CD4-positive, alpha-beta memory T cell (primary cell): ENCODE data around the gene MSI1. TPM values are rescaled to one million over a fixed set of nuclear protein-coding genes. Genes with fewer than 3 reads are reported as not detected.

Experiments
- CTCF ChIA-PET: fragments of 350-600 bp; sonication (Branson Sonifier 250); formaldehyde crosslinking; loops from one replicate; lab custom pipeline; 2021; ENCODE audit warnings: inconsistent platforms; ENCODE audit not compliant: partially characterized antibody; lab: Charles Lee
- POLR2A ChIA-PET: fragments of 350-600 bp; sonication (Branson Sonifier 250); formaldehyde crosslinking; loops from one replicate; lab custom pipeline; 2021; ENCODE audit not compliant: partially characterized antibody; lab: Charles Lee
- DNase-seq, 5 donors: peaks; one replicate each; pipeline versions ENCODE4 v3.0.0 to v3.0.0-alpha.2; 2020 to 2022; ENCODE audit warnings: mixed read lengths in 1 of 5
- H3K27ac ChIP-seq: one replicate; pipeline ENCODE4 v1.7.0; 2013; ENCODE audit warnings: low read depth, low read length
- H3K27me3 ChIP-seq: 2 replicates; pipeline ENCODE4 v1.7.0; 2013; ENCODE audit warnings: mild to moderate bottlenecking, low read length, moderate library complexity; ENCODE audit not compliant: insufficient read depth
- H3K36me3 ChIP-seq: 2 replicates; pipeline ENCODE4 v1.7.0; 2013; ENCODE audit warnings: mild to moderate bottlenecking, low read length, moderate library complexity; ENCODE audit not compliant: insufficient read depth
- H3K4me1 ChIP-seq: 2 replicates; pipeline ENCODE4 v1.7.0; 2013; ENCODE audit warnings: mild to moderate bottlenecking, low read length, moderate library complexity; ENCODE audit not compliant: insufficient read depth
- H3K4me3 ChIP-seq, 2 donors: one replicate each; pipeline ENCODE4 v1.7.0; 2013; ENCODE audit warnings: low read length in 2 of 2, mild to moderate bottlenecking in 1 of 2
- H3K9me3 ChIP-seq, 2 donors: one replicate each; pipeline ENCODE4 v1.7.0; 2013; ENCODE audit warnings: low read length in 2 of 2, control low read depth in 1 of 2; ENCODE audit not compliant: control insufficient read depth in 1 of 2
- H3K27ac Mint-ChIP-seq, 7 donors: one replicate each; pipeline ENCODE4 v1.8.0; 2020 to 2021; ENCODE audit warnings: mixed read lengths in 7 of 7, mild to moderate bottlenecking in 6 of 7, inconsistent platforms in 3 of 7, moderate library complexity in 3 of 7
- H3K27me3 Mint-ChIP-seq, 2 donors: one replicate each; pipeline ENCODE4 v1.8.0; 2020 to 2021; ENCODE audit warnings: mixed read lengths in 2 of 2
- H3K36me3 Mint-ChIP-seq, 2 donors: one replicate each; pipeline ENCODE4 v1.8.0; 2020 to 2021; ENCODE audit warnings: mixed read lengths in 2 of 2, inconsistent platforms in 1 of 2, mild to moderate bottlenecking in 1 of 2
- H3K4me1 Mint-ChIP-seq, 4 donors: one replicate each; pipeline ENCODE4 v1.8.0; 2020 to 2021; ENCODE audit warnings: mixed read lengths in 4 of 4, mild to moderate bottlenecking in 1 of 4
- H3K4me3 Mint-ChIP-seq, 8 donors: one replicate each; pipeline ENCODE4 v1.8.0; 2020 to 2021; ENCODE audit warnings: mixed read lengths in 8 of 8, mild to moderate bottlenecking in 7 of 8, moderate library complexity in 6 of 8, inconsistent platforms in 3 of 8
- H3K9me3 Mint-ChIP-seq, 8 donors: one replicate each; pipeline ENCODE4 v1.8.0; 2020 to 2021; ENCODE audit warnings: mixed read lengths in 8 of 8, mild to moderate bottlenecking in 5 of 8, inconsistent platforms in 3 of 8, moderate library complexity in 1 of 8
- intact Hi-C: fragments of 100-400 bp; cut with micrococcal nuclease; formaldehyde crosslinking; loops from one replicate; pipeline ENCODE4 v1.15.1; 2023
- polyA plus RNA-seq, 2 donors: library from polyadenylated mRNA; unstranded; fragments of 300-500 nt; fragmentation: Illumina TruSeq; gene quantifications; one replicate each; pipeline ENCODE4 v1.2.3, GENCODE V29; 2021
- total RNA-seq, 2 experiments: library from RNA; stranded (reverse); gene quantifications; one replicate each; pipeline ENCODE4 v1.2.3, GENCODE V29; 2021

MSI1 gene
- total and polyA plus RNA-seq, 4 experiments from 2014 or later = not detected

DNA sequence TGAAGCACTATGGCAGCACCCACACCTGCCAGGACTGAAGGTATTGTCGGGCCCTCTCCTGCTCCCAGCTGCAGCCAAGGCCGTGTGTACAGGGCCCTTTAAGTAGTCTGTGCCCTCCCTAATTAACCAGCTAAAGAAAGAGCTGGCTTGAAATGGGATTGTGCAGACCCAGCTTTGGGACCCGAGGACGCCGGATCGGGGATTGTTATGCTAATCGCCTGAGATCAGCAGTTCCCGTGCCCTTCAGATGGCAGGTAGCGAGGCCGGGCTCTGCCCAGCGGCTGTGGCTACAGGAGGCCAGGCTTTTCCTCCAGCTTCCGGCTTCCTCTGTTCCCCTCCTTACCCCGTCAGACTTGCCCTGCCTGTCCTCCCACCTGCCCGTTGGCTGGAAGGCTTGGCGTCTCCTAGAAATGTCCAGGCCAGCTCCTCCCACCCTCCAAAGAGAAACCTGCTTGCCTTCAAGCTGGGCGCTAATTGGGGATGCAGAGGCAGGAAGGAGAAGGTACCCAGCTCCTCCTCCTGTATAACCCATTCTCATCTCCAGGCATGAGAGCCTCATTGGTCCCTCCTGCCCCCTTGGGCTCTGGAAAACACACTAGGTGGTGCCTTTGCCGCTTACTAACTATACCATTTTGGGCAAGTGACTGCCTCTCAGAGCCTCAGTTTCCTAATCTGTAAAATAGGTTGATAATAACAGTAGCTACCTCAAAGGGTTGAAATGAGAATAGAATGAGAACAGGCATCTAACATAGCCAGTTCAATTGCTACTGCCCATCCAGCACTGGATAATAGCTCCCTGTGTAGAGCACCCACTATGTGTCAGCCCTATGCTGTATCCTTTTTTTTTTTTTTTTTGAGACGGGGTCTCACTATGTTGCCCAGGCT, 25.8 kb upstream of the MSI1 start:
- Mint-ChIP-seq H3K36me3 (peaks cover 0 to 4% of the 10 kb centered on the region in 2 donors), H3K4me1 (peaks cover 0 to 1% (median 0%) of the 10 kb centered on the region in 4 donors), H3K27me3 (peaks cover 17 to 20% of the 10 kb centered on the region in 2 donors), H3K27ac (no peak overlapping the region), H3K4me3 (peak overlapping the region in 4 of 8 donors; percentile 20 to 52 (median 38)), H3K9me3 (peaks cover 0 to 3% (median 0%) of the 10 kb centered on the region in 8 donors)
- Histone ChIP-seq H3K9me3 (no peaks in the 10 kb centered on the region), H3K4me3 (no peak overlapping the region), H3K4me1 (no peaks in the 10 kb centered on the region), H3K36me3 (no peaks in the 10 kb centered on the region), H3K27me3 (no peaks in the 10 kb centered on the region), H3K27ac (no peak overlapping the region)
- CTCF ChIA-PET = no interaction called here
- POLR2A ChIA-PET = no interaction called here
- intact Hi-C loops = no loop called here
- no peak for DNase-seq

DNA sequence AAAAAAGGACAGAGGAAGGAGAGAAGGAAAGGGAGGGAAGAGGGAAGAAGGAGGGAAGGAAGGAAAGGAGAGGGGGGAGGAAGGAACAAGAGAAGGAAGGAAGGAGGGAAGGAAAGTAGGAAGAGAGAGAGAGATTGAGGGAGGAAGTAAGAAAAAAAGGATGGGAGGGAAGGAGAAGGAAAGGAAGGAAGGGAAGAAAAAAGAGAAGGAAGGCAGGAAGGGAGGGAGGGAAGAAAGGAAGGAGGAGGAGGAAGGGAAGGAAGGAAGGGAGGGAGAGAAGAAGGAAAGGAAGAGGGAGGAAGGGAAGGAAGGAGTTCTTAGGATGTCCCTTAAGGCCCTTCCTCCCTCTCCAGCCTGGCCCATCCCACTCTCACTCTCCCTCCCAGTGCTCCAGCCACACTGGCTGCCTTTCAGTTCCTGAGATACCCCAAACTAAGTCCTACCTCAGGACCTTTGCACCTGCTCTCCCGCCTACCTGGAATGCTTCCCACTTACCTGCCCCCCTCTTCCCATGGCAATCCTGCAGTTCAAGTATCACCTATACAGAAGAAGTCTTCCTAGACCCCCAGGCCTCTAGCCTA, 21.7 kb upstream of the MSI1 start:
- peaks cover 0 to 3% (median 0%) of the 10 kb centered on the region in 8 donors for H3K9me3 Mint-ChIP-seq
- DNase-seq = no peak
- H3K4me3 ChIP-seq = no peak overlapping the region
- H3K27ac ChIP-seq = no peak overlapping the region
- H3K27me3 ChIP-seq = peaks cover 14% of the 10 kb centered on the region
- peaks cover 22 to 25% of the 10 kb centered on the region in 2 donors for H3K27me3 Mint-ChIP-seq
- H3K4me3 Mint-ChIP-seq = no peak overlapping the region
- no peaks in the 10 kb centered on the region for H3K36me3 ChIP-seq
- no peaks in the 10 kb centered on the region for H3K4me1 ChIP-seq
- POLR2A ChIA-PET = no interaction called here
- H3K27ac Mint-ChIP-seq = no peak overlapping the region
- CTCF ChIA-PET = no interaction called here
- H3K4me1 Mint-ChIP-seq = peaks cover 4 to 8% (median 7%) of the 10 kb centered on the region in 4 donors
- intact Hi-C loops = no loop called here
- peaks cover 0 to 4% of the 10 kb centered on the region in 2 donors for H3K36me3 Mint-ChIP-seq
- no peaks in the 10 kb centered on the region for H3K9me3 ChIP-seq

- POLR2A ChIA-PET = no interaction called here
- intact Hi-C loops = no loop called here
- peaks cover 25 to 27% of the 10 kb centered on the region in 2 donors for H3K27me3 Mint-ChIP-seq
- no peak overlapping the region for H3K4me3 ChIP-seq
- H3K4me1 Mint-ChIP-seq = peaks cover 4 to 8% (median 6%) of the 10 kb centered on the region in 4 donors
- H3K27me3 ChIP-seq = peaks cover 14% of the 10 kb centered on the region
- CTCF ChIA-PET = no interaction called here
- H3K4me3 Mint-ChIP-seq = peak overlapping the region in 2 of 8 donors; percentile 10 to 37
- H3K36me3 Mint-ChIP-seq = peaks cover 0 to 4% of the 10 kb centered on the region in 2 donors
- H3K36me3 ChIP-seq = no peaks in the 10 kb centered on the region
- H3K9me3 Mint-ChIP-seq = peaks cover 0 to 3% (median 0%) of the 10 kb centered on the region in 8 donors
- H3K27ac ChIP-seq = no peak overlapping the region
- no peaks in the 10 kb centered on the region for H3K9me3 ChIP-seq
- no peak overlapping the region for H3K27ac Mint-ChIP-seq
- H3K4me1 ChIP-seq = no peaks in the 10 kb centered on the region
- no peak for DNase-seq
Measured at GRCh38 chr12:120388691-120389481, 19.9 kb upstream of the MSI1 start.

DNA sequence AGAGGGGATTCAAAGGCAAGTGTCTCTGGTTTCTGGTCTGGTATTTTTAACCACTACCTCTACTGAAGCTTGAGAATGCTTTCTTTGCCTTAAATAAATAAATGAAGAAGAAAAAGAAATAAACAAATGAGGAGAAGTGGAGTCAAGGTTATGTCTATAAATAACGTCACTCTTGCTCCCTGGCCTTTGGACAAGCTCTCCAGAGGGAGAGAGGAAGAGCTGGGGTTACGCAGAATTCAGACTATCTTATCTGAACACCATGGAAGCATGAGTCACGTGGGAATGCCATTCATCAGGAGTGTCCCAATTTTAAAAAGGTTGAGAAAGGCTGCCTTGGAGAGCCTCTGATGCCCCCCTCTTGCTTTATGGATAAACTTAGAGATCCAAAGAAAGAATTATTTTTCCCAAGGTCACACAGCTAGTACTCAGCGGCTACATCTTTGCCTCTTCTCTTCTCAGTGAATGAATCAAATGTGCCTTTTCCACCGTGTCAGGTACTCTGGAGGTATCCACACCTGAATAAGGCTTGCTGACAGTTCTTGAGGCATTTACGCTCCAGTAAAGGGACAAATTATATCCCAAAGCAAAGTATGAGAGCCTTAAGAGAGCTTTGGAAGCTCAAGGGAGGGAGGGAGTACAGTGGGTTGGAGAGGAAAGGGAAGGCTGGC, 12.9 kb upstream of the MSI1 start:
- Histone ChIP-seq H3K27me3 (peaks cover 5% of the 10 kb centered on the region), H3K4me3 (no peak overlapping the region), H3K4me1 (no peaks in the 10 kb centered on the region), H3K9me3 (no peaks in the 10 kb centered on the region), H3K27ac (no peak overlapping the region), H3K36me3 (no peaks in the 10 kb centered on the region)
- ChIA-PET CTCF (interaction anchor here (1.4 kb wide), 1 partner anchor 49 kb away, joined by 3 read pairs; no protein-coding TSS in a partner anchor), POLR2A (no interaction called here)
- no peaks in the 10 kb centered on the region for H3K36me3 Mint-ChIP-seq
- no peak overlapping the region for H3K4me3 Mint-ChIP-seq
- no peaks in the 10 kb centered on the region for H3K4me1 Mint-ChIP-seq
- intact Hi-C loops = no loop called here
- no peaks in the 10 kb centered on the region for H3K9me3 Mint-ChIP-seq
- peaks cover 26 to 33% of the 10 kb centered on the region in 2 donors for H3K27me3 Mint-ChIP-seq
- no peak for DNase-seq
- H3K27ac Mint-ChIP-seq = no peak overlapping the region

DNA sequence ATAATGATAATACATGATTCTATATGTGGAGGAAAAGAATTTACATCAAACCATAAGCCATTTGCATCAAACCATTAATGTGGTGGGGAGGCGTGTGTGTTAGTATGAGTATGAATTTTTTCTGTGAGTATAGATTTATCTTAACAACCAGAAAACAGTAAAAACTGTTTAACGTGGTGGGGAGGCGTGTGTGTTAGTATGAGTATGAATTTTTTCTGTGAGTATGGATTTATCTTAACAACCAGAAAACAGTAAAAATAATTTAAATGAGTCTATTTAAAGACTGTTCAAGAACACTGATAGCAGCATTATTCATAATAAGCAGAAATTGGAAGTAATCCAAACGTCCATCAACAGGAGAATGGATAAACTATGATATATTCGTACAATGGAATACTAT, 9.1 kb upstream of the MSI1 start:
- Mint-ChIP-seq H3K4me1 (no peaks in the 10 kb centered on the region), H3K27me3 (peaks cover 38 to 48% of the 10 kb centered on the region in 2 donors), H3K36me3 (no peaks in the 10 kb centered on the region), H3K4me3 (no peak overlapping the region), H3K9me3 (no peaks in the 10 kb centered on the region), H3K27ac (no peak overlapping the region)
- H3K27ac ChIP-seq = no peak overlapping the region
- peaks cover 17% of the 10 kb centered on the region for H3K27me3 ChIP-seq
- ChIA-PET POLR2A (no interaction called here), CTCF (no interaction called here)
- H3K4me1 ChIP-seq = no peaks in the 10 kb centered on the region
- H3K4me3 ChIP-seq = no peak overlapping the region
- intact Hi-C loops = no loop called here
- H3K36me3 ChIP-seq = no peaks in the 10 kb centered on the region
- no peaks in the 10 kb centered on the region for H3K9me3 ChIP-seq
- DNase-seq = no peak

GRCh38 chr12:120377611-120378010, 8.6 kb upstream of the MSI1 start:
- POLR2A ChIA-PET = no interaction called here
- no peaks in the 10 kb centered on the region for H3K9me3 Mint-ChIP-seq

More at GRCh38 chr12:120377611-120378010, 8.6 kb upstream of the MSI1 start:
- Mint-ChIP-seq H3K4me1 (no peaks in the 10 kb centered on the region), H3K4me3 (no peak overlapping the region), H3K27ac (no peak overlapping the region), H3K36me3 (no peaks in the 10 kb centered on the region), H3K27me3 (peaks cover 42 to 52% of the 10 kb centered on the region in 2 donors)
- Histone ChIP-seq H3K9me3 (no peaks in the 10 kb centered on the region), H3K27me3 (peaks cover 17% of the 10 kb centered on the region), H3K27ac (no peak overlapping the region), H3K36me3 (no peaks in the 10 kb centered on the region), H3K4me3 (no peak overlapping the region), H3K4me1 (no peaks in the 10 kb centered on the region)
- DNase-seq = no peak
- intact Hi-C loops = no loop called here
- CTCF ChIA-PET = no interaction called here
